ENCODE data around the gene VILL.

DNA sequence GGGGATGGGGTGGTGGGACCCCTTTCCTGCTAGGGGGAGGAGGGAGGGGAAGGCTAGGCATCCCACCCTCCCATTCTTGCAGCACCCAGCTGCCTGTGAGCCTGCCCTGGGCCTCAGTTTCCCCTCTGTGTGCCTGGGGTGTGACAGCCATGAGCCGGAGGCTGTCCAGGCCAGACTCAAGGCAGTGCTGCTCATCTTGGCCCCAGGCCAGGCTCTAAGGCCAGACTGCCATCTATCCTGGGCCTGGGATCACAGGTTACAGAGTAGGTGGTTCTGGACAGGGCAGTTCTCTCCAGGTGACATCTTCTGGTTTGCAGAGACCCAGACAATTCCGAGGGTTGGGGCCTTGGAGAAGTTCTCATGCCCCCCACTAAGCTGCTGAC, 3.3 kb upstream of the VILL start:
- TF ChIP-seq EZH2phosphoT487 (IDR thresholded peaks at IDR 0.05; ENCODE audit: low read depth) = no peak
- no peak for TF ChIP-seq CTCF (IDR thresholded peaks at IDR 0.05; ENCODE audit: low read depth, low read length)

Measured in OCI-LY3 (cell line).